ENCODE measurements around the gene RAD51B. TPM values are rescaled to one million over a fixed set of nuclear protein-coding genes. Genes with fewer than 3 reads are reported as not detected.

RAD51B gene
- total RNA-seq, 1 experiment from 2014 or later, result 20.0 TPM

DNA sequence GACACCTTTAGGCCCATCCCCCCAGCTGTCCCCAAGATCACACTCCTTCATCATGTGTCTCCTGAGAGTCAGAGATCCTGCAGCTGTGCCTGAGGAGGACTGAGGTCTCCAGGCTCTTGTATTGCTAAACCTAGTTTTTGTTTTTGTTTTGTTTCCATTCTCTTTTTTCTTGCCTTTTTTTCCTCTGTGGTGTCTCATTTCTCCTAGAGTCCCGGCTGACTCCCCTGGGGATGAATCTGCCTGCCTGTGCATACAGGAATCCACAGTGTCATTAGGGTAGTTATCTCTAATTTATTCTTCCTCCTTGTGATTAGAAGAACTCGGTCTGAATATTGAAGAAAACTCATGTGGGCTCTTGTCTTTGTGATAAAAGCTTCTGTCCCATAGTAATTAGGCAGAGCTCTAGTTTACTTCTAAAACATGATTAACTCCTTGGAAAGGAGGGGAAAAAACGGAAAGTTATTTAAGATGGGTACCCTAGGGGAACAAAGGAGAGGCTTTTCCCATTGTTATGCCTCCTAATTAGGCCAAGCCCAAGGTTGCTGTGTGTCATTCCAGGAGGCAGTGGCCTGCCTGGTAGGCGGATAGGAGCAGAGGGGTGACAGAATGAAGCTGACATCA lies 630.1 kb downstream of the RAD51B start (continued):
- TF ChIP-seq, protein P1, sequence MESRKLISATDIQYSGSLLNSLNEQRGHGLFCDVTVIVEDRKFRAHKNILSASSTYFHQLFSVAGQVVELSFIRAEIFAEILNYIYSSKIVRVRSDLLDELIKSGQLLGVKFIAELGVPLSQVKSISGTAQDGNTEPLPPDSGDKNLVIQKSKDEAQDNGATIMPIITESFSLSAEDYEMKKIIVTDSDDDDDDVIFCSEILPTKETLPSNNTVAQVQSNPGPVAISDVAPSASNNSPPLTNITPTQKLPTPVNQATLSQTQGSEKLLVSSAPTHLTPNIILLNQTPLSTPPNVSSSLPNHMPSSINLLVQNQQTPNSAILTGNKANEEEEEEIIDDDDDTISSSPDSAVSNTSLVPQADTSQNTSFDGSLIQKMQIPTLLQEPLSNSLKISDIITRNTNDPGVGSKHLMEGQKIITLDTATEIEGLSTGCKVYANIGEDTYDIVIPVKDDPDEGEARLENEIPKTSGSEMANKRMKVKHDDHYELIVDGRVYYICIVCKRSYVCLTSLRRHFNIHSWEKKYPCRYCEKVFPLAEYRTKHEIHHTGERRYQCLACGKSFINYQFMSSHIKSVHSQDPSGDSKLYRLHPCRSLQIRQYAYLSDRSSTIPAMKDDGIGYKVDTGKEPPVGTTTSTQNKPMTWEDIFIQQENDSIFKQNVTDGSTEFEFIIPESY (IDR thresholded peaks at IDR 0.05; ENCODE audit: extremely low read depth, insufficient replicate concordance, low read length), result no peak
- TF ChIP-seq FOSL1 (IDR thresholded peaks at IDR 0.05; ENCODE audit: low read depth), result no peak
- TF ChIP-seq, protein P2, sequence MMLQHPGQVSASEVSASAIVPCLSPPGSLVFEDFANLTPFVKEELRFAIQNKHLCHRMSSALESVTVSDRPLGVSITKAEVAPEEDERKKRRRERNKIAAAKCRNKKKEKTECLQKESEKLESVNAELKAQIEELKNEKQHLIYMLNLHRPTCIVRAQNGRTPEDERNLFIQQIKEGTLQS (IDR thresholded peaks at IDR 0.05), result no peak
- TF ChIP-seq, protein P3, sequence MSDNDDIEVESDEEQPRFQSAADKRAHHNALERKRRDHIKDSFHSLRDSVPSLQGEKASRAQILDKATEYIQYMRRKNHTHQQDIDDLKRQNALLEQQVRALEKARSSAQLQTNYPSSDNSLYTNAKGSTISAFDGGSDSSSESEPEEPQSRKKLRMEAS (IDR thresholded peaks at IDR 0.05), result no peak

DNA sequence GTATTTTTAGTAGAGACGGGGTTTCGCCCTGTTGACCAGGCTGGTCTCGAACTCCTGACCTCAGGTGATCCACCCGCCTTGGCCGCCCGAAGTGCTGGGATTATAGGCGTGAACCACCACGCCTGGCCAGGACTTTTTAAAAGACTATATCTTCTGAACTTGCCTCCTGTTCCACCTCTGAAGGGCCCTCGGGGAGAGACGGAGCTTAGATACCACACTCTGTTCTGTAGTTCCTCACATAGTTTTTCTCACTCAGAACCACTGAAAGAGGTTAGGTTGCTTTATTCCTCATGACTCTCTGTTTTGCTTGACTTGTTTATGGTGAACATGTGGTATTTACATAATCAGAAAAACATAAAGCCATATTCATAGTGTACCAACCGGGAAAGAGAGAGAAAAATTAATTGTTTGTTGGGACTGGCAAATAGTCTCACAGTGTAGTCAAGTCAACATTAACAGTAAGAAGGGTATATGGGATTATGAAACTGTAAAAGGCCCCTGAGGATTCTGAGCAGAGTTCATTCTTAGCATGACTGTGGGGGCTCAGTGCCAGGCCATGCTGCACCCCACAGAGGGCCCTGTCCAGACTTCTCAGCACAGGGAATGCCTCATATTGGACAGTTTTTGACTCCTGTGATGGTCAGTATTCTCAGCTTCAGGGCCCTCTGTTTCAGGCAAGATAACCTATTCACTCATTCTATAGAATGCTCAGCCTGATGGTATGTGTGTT lies 631.0 kb downstream of the RAD51B start:
- POLR2A ChIA-PET, result interaction anchor here (1.3 kb wide), 1 partner anchor 8 kb away, joined by 5 read pairs; no protein-coding TSS in a partner anchor
- Histone ChIP-seq H3K36me3 (ENCODE audit: control insufficient read depth in 1 of 2, insufficient read depth in 2 of 2, low read length in 2 of 2) (no peaks in the 10 kb centered on the region), H3K9me2 (ENCODE audit: insufficient read depth) (no peaks in the 10 kb centered on the region), H3K27ac (ENCODE audit: low read depth, low read length) (no peak overlapping the region), H3K27me3 (ENCODE audit: insufficient read depth, low read length) (no peaks in the 10 kb centered on the region), H3K4me1 (ENCODE audit: control insufficient read depth in 1 of 2, insufficient read depth in 2 of 2, low read length in 2 of 2) (peaks cover 15 to 26% of the 10 kb centered on the region in 2 experiments; a peak in 2 of 4 replicates), H3K9me3 (ENCODE audit: control insufficient read depth in 1 of 2, insufficient read depth in 1 of 2, low read depth in 1 of 2, low read length in 2 of 2) (no peaks in the 10 kb centered on the region), H3K79me2 (ENCODE audit: insufficient read depth, low read length) (no peaks in the 10 kb centered on the region), H3K9ac (ENCODE audit: low read length) (no peak overlapping the region), H4K20me1 (ENCODE audit: insufficient read depth) (no peaks in the 10 kb centered on the region), H3K4me2 (ENCODE audit: low read length) (no peak overlapping the region), H2AFZ (ENCODE audit: low read depth, low read length, poor library complexity, severe bottlenecking) (no peak overlapping the region), H3K4me3 (replicated peaks in 1 of 2; ENCODE audit: low read depth in 1 of 2, low read length in 2 of 2) (no peak overlapping the region)
- CTCF ChIA-PET, result interaction anchor here (0.8 kb wide), 1 partner anchor 199 kb away, joined by 3 read pairs; no protein-coding TSS in a partner anchor
- intact Hi-C loops (cut with micrococcal nuclease), result no loop called here
- ATAC-seq (no peak), DNase-seq (ENCODE audit: low read depth, low spot score) (no peak)
- RAD21 ChIA-PET (ENCODE audit: low non-redundant PET in 1 of 2, low total read pairs in 2 of 2, uncharacterized antibody in 2 of 2, unreplicated experiment in 2 of 2), result no interaction called here
- TF ChIP-seq TCF7L2 (IDR thresholded peaks at IDR 0.05; ENCODE audit: borderline replicate concordance, extremely low read depth, insufficient read depth, insufficient read length) (no peak), EZH2phosphoT487 (IDR thresholded peaks at IDR 0.05; ENCODE audit: borderline replicate concordance) (no peak), SP1 (IDR thresholded peaks at IDR 0.05; ENCODE audit: low read depth) (no peak), RAD21 (IDR thresholded peaks at IDR 0.05; ENCODE audit: low read depth) (no peak), ELF1 (IDR thresholded peaks at IDR 0.05; ENCODE audit: borderline replicate concordance, low read depth) (no peak), CEBPB (IDR thresholded peaks at IDR 0.05; ENCODE audit: low read depth) (no peak), JUND (IDR thresholded peaks at IDR 0.05) (no peak), EGR1 (IDR thresholded peaks at IDR 0.05; ENCODE audit: low read depth) (no peak), EZH2 (IDR thresholded peaks at IDR 0.05) (no peak)
- TF ChIP-seq, protein P2 (IDR thresholded peaks at IDR 0.05), result no peak
- TF ChIP-seq, protein P1 (IDR thresholded peaks at IDR 0.05; ENCODE audit: extremely low read depth, insufficient replicate concordance, low read length), result no peak
- BruUV-seq (replicated peaks), result no TSS peak

Measured in HCT116 (cell line).